KOPT-K1 (cell line): Measurements from ENCODE around the gene ALAD.
A peak's percentile ranks its signal among the peaks of the same experiment; 100 is the strongest.
"Not testable (repeated sequence)": the region's sequence is repeated elsewhere in the genome, so short reads cannot be mapped to it uniquely, and the experiment has no call there.

Experiments
- H3K27ac ChIP-seq: fragments of 200-600 bp; sonication (generic); 2 replicates; pipeline ENCODE4 v1.5.1; 2016; ENCODE audit warnings: antibody characterized with exemption, mild to moderate bottlenecking, low read depth, low read length; ENCODE audit not compliant: poor library complexity, severe bottlenecking
- H3K36me3 ChIP-seq: fragments of 200-600 bp; sonication (generic); 2 replicates; pipeline ENCODE4 v1.5.1; 2017; ENCODE audit warnings: antibody characterized with exemption, mild to moderate bottlenecking, low read length, moderate library complexity; ENCODE audit not compliant: insufficient read depth
- H3K9me3 ChIP-seq: fragments of 200-600 bp; sonication (generic); 2 replicates; pipeline ENCODE4 v1.5.1; 2017; ENCODE audit warnings: antibody characterized with exemption, low read length, mild to moderate bottlenecking; ENCODE audit not compliant: insufficient read depth, poor library complexity, severe bottlenecking

ALAD gene

GRCh38 chr9:113401027-113401792, at the start of gene ALAD:
TSS of gene ALAD (minus strand) at chr9:113401284. CDS start at chr9:113393559, 7,725 bp downstream.
- Histone ChIP-seq H3K9me3 (no peaks in the 10 kb centered on the region), H3K36me3 (no peaks in the 10 kb centered on the region), H3K27ac (peak within 1 kb of the TSS; percentile 72)

- Histone ChIP-seq H3K27ac (no peak overlapping the region), H3K9me3 (no peaks in the 10 kb centered on the region), H3K36me3 (no peaks in the 10 kb centered on the region)
These were observed 48.3 kb upstream of the ALAD start for GRCh38 chr9:113449376-113449775.

DNA sequence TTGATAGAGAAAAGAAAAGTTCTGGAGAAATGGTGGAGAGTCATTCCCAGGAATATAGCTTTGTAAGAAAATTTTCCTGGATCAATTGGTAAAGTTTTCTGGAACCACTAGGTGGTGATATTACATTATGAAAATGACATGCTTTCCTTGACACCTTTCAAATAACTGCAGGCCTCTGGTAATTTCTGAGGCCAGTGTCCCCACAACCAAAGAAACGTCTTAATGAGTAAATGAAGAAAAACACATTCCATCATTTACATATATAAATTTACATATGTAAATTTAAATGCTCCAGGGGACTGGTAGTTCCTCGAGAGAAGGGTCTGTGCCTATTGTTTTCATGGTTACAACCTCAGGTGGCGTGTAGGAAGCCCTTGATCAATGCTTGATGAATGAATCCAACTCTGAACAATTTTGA, 45.2 kb upstream of the ALAD start:
- no peak overlapping the region for H3K27ac ChIP-seq
- H3K9me3 ChIP-seq: no peaks in the 10 kb centered on the region
- H3K36me3 ChIP-seq: no peaks in the 10 kb centered on the region

GRCh38 chr9:113444736-113445135, 43.7 kb upstream of the ALAD start:
- no peaks in the 10 kb centered on the region for H3K9me3 ChIP-seq
- no peaks in the 10 kb centered on the region for H3K36me3 ChIP-seq

DNA sequence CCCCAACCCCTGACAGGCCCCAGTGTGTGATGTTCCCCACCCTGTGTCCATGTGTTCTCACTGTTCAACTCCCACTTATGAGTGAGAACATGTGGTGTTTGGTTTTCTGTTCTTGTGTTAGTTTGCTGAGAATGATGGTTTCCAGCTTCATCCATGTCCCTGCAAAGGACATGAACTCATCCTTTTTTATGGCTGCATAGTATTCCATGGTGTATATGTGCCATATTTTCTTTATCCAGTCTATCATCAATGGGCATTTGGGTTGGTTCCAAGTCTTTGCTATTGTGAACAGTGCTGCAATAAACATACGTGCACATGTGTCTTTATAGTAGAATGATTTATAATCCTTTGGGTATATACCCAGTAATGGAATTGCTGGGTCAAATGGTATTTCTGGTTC, 36.6 kb upstream of the ALAD start:
- H3K27ac ChIP-seq, H3K9me3 ChIP-seq, H3K36me3 ChIP-seq: not testable (repeated sequence)

More at GRCh38 chr9:113444736-113445135, 43.7 kb upstream of the ALAD start:
- no peak overlapping the region for H3K27ac ChIP-seq

- no peaks in the 10 kb centered on the region for H3K36me3 ChIP-seq
- H3K27ac ChIP-seq: no peak overlapping the region
These were observed 35.8 kb upstream of the ALAD start for GRCh38 chr9:113436728-113437515.

DNA sequence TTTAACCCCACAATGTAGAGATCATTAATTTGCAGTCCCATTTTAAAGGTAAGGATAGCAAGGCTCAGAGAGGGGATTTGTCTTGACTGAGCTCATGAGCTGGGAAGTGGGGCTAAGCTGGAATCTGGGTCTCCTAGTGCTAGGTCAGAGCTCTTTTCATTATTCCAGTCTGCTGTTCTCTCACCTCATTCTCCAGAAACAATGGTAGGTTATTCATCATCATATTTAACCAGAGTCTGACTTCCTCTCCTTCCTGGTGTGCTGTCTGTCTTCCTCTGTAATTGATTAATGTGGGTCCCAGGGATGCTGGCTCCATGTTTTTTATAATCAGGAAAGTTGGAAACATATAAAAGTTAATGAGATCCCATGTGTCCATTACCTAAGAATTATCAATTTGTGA, 30.1 kb upstream of the ALAD start:
- H3K9me3 ChIP-seq: no peaks in the 10 kb centered on the region
- no peaks in the 10 kb centered on the region for H3K36me3 ChIP-seq
- no peak overlapping the region for H3K27ac ChIP-seq

More at GRCh38 chr9:113436728-113437515, 35.8 kb upstream of the ALAD start:
- H3K9me3 ChIP-seq: no peaks in the 10 kb centered on the region

DNA sequence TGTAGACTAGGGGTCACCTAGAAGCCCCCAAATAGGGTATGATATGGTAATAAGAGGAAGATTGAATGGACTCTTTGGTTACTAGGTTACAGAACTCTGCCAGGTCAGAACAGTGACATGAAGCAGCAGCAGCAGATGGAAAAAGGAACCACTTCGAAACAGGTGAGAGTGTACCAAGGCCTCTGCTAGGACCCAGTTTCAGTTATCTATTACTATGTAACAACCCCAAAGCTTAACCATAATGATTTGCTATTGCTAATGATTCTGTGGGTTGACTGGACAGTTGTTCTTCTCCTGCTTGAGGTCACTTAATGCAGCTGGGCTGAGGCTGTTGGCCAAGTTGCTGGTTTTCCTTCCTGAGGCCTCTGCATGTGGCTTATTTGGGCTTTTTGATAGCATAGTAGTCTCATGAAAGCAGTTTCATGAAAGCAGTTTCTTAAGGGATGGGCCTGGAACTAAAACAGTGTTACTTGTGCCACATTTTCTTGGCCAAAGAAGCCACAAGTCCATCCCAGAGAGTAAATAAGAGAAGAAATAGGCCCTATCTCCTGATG, 27.1 kb upstream of the ALAD start:
- Histone ChIP-seq H3K36me3 (no peaks in the 10 kb centered on the region), H3K9me3 (no peaks in the 10 kb centered on the region), H3K27ac (no peak overlapping the region)

DNA sequence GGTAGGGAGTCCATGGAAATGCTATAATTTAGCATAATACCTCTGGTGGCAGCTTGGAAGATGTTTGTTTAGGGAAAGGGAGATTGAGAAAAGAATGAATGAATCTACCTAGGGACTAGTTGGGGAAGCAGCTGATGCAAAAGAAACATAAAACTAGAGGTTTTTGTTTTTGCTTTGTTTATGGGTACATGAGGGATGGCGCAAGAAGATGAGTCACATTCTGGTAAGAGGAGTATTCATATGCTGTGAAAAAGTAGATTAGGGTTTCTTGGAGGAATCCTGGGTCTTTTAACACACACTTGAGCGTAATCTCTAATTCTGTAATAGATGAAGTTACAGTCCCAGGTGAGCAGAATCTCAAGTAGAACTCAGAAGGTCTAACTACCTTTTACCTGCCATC, 26.5 kb upstream of the ALAD start:
- H3K27ac ChIP-seq: no peak overlapping the region
- H3K36me3 ChIP-seq: no peaks in the 10 kb centered on the region
- H3K9me3 ChIP-seq: no peaks in the 10 kb centered on the region

- Histone ChIP-seq H3K36me3 (no peaks in the 10 kb centered on the region), H3K27ac (no peak overlapping the region), H3K9me3 (no peaks in the 10 kb centered on the region)
These were observed 25.6 kb upstream of the ALAD start for GRCh38 chr9:113426701-113427100.

GRCh38 chr9:113425072-113425471, 24.0 kb upstream of the ALAD start:
- no peaks in the 10 kb centered on the region for H3K9me3 ChIP-seq
- no peaks in the 10 kb centered on the region for H3K36me3 ChIP-seq
- H3K27ac ChIP-seq: no peak overlapping the region

- no peaks in the 10 kb centered on the region for H3K36me3 ChIP-seq
- no peak overlapping the region for H3K27ac ChIP-seq
- H3K9me3 ChIP-seq: no peaks in the 10 kb centered on the region
These were observed 20.6 kb upstream of the ALAD start for GRCh38 chr9:113421726-113422125.

DNA sequence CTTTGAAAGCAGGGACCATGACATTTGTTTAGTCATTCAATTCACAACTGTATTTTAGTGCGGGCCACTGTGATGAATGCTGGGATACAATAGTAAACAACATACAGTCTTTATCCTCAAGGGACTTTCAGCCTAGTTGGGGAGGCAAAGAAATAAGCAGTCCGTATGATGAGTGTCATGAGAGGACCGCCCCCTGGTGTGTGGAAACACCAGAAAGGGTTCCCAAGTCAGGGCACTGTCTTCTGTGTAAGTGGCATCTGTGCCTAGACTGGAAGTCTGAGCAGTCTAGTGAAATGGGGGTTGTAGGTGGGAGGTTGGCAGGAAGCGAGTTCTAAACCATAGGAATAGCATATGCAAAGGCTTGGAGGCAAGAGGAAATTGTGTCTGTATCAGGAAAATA, 16.3 kb upstream of the ALAD start:
- no peaks in the 10 kb centered on the region for H3K36me3 ChIP-seq
- H3K27ac ChIP-seq: no peak overlapping the region
- H3K9me3 ChIP-seq: no peaks in the 10 kb centered on the region

DNA sequence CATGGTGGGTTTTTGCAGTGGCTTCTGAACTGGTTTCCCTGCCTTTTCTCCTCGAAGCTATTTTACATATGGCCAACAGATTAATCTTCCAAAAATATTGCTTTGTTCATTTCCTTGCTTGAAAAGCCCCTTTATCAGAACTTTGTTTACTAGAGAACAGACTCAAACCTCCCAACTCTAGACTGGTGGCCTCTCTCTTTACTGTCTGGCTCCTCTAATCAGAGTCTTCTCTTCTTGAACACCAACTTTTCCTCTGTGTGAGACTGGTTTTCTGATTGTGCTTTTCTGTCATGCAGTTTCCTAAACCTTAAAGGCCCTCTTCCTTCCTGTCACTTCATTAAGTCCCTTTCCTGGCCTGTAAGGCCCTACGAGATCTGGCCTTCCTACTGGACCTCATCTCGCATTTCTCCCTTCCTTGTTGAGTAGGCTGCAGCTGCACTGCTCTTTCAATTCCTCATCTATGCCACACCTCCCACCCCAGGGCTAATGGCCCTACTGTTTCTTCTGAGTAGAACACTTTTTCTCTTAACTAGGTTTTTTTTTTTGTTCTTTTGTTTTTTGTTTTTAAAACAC, 15.2 kb upstream of the ALAD start:
- H3K36me3 ChIP-seq: no peaks in the 10 kb centered on the region
- no peak overlapping the region for H3K27ac ChIP-seq
- H3K9me3 ChIP-seq: no peaks in the 10 kb centered on the region

GRCh38 chr9:113410207-113410864, 9.3 kb upstream of the ALAD start, which contains the start of the genes C9orf43 and POLE3:
TSS of gene C9orf43 (plus strand) at chr9:113410747. CDS start at chr9:113413494, 2,747 bp downstream.
TSS of gene POLE3 (minus strand) at chr9:113410675. CDS start at chr9:113410293, 382 bp downstream.
- Histone ChIP-seq H3K36me3 (peaks cover 27% of the 10 kb centered on the region), H3K9me3 (no peaks in the 10 kb centered on the region), H3K27ac (peak within 1 kb of the TSS; percentile 94)
